GM12873 (cell line): ENCODE data around the gene GPR39.

Experiments
- TF ChIP-seq, protein P1 (sequence below): IDR thresholded peaks from 2 replicates; pipeline ENCODE4 v1.5.1; 2012; ENCODE audit warnings: low read depth, mild to moderate bottlenecking, moderate library complexity, low read length, control low read depth; ENCODE audit not compliant: insufficient read depth; ENCODE audit errors: missing control alignments

Gene GPR39

DNA sequence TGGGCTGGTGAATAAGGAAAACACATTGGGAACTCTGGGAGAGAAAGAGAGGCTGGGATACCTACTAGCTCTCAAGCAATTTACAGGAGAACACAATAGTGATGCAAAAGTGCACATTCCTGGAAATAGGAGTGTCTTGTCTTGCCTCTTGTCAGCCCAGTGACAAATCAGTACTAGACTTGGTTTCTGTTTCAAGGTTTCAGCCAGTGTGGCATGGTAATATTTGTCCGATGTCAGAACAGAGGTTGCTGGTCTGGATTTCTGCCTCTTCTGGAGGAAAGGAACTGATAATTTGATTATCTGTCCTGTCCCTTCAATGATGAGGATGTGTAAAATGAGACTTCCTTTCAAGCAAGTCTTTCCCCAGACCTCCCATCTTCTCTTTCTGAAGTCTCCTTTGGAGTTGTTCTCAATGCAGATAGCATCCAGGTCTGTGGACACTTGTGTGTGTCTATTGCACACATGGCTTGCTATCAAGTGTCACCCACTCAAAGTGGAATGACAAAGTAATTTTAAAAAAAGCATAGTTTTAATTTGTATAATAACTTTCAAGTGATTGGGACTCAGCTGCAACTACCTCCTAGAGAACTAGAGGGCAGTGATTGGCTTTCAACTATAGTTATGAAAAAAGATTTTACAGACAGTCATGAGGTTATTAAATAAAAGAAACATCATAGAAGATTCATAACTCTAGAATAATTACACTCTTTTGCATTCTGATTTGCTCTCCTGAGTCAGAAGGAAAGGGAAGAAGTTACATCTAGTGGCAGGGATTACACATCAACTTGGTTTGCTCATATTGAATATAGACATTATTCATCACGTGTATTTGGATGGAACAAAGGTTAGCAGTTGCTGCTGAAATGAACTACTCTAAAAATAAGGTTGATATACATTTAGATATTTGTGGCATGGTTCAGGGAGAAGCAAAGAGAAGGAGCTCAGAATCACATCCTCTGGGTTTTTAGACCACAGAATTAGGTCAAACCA is 4.5 kb downstream of the GPR39 start:
- TF ChIP-seq, protein P1, sequence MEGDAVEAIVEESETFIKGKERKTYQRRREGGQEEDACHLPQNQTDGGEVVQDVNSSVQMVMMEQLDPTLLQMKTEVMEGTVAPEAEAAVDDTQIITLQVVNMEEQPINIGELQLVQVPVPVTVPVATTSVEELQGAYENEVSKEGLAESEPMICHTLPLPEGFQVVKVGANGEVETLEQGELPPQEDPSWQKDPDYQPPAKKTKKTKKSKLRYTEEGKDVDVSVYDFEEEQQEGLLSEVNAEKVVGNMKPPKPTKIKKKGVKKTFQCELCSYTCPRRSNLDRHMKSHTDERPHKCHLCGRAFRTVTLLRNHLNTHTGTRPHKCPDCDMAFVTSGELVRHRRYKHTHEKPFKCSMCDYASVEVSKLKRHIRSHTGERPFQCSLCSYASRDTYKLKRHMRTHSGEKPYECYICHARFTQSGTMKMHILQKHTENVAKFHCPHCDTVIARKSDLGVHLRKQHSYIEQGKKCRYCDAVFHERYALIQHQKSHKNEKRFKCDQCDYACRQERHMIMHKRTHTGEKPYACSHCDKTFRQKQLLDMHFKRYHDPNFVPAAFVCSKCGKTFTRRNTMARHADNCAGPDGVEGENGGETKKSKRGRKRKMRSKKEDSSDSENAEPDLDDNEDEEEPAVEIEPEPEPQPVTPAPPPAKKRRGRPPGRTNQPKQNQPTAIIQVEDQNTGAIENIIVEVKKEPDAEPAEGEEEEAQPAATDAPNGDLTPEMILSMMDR = no peak

DNA sequence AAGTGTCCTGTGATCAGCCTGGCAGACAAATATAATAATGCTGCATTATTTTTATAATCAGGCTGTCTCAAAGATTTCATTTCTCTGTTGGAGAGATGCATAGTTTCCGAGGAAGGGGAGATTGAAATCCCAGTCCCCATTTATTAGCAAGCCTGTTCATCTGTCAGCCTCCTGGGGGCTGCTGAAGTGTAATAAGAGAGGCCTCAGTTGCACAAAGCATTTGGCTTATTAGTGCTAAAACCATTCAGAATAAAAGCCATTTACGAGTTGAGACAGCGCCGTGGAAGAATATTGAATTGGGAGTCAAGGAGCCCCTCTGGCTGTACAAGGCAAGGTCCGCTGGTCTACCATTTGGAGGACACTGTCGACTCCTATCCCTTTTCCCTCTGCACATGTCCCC is 6.1 kb downstream of the GPR39 start:
- TF ChIP-seq, protein P1 = no peak

DNA sequence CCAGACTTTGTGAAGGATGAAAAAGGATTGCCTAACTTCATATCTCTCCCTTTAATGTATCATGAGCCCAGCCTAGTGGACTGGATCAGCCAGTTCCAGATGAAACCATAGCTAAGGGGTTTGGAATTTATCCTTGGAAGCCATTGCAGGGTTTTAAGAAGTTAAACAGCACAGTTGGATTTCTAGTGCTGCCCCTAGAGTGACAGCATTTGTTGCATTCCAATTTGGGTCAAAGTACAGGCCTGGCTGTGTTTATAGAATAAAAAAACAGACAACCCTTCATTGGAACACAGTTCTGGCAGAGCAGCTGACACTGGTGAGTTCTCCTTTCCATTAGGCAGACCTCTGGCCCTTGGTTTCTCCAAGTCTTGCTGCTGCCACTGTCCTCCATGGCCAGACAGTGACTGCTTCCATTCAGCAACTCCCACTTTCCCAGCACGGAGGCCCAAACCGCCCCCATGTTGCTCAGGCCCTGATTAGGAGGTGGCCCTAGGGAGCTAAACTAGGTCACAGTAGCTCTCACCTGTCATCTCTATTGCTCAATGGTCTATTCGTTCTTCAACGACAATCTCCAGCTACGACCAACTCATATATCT is 8.0 kb downstream of the GPR39 start:
- TF ChIP-seq, protein P1 = no peak

DNA sequence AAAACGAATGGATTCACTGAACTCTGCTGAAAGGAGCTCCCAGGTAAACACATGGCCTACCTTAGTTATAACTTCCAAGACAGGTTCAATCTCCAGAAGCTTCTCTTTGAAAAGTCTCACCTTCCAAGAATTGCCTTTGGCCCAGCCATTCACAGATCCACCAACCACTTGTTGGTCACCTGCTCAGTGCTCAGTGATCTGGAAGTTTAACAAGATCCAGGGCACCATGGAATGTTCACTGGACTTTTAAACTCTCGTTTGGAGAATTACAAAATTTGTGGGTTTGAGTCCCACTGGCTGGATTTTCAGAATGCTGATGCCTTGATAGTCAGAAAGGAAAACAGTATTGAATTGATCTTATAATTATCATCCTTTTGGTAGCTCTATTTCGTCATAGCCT is 9.4 kb downstream of the GPR39 start:
- TF ChIP-seq, protein P1 = no peak

DNA sequence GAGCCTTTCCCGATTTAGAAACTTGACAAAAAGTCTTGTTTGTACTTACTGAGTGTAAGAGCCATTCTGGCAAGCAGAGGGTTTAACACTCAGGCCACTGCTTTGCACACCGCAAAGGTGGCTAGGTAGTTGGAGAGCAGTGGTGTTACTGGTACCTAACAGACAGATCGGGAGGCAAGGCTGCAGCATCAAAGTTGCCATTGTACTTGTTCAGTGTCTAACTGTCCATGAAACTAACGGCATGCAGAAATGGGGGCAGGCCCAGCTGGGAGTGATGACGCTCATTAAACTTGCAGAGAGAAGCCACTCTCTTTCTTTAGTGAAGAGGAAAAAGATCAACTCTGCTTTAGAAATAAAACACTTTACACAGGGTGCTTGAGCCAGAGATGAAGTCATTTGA is 10.1 kb downstream of the GPR39 start:
- TF ChIP-seq, protein P1 = no peak

DNA sequence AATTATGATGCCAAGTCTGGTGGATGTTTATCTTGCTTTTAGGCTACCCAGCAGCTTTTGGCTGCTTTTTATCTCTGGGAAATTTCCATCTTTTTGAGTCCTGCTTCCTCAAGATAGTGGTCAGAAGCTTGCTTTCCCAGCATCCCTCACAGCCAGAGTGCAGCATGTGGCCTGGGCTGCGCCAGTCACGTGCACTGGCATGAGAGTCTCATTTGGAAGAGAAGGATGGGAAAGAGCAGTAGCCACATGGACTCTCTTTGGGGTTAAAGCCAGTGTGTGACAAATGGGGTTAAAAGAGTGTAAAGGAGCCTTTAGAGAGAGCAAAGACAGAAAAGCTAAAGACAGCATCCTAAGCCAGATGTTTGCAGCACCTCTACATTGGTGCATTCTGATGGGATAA is 12.7 kb downstream of the GPR39 start:
- TF ChIP-seq, protein P1 = no peak

DNA sequence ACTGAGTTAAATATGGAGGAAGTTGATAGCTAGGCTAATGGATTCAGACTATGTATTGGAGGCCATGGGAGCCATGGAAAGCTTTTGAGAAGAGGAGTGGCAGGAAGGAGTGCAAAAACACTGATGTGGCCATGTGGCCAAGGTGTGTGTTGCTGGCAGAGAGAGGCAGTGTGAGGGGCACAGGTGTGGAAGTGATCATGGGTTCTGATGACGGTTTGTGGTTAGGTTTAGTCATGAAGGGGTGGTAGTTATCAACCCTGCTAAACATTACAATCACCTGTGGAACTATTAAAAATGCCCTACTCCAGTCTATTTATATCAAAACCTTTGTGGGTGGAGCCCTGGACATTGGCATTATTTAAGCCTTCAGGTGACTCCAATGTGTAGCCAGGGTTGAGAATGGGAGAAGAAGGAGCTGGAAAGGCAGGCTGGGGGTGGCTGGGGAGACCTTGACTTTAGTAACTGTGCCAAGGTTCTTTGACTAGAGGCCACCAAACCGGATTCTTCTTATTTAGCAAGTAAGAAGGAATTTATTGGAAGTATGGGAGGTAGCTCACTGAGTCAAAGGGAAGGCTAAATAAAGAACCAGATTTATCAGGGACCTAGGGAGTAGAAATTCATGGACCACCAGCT is 13.5 kb downstream of the GPR39 start:
- TF ChIP-seq, protein P1 = no peak
